GM19372 (cell line): ENCODE measurements around the gene SYNPO.

ENCODE experiments used
- ATAC-seq: cut with Tn5 transposase; IDR thresholded peaks from one replicate; pipeline ENCODE4 v1.9.1; 2021; ENCODE audit warnings: mild to moderate bottlenecking, low read depth, moderate library complexity; ENCODE audit not compliant: unreplicated experiment

Gene SYNPO

GRCh38 chr5:150672884-150673275, 32.4 kb downstream of the SYNPO start:
- ATAC-seq: no peak

DNA sequence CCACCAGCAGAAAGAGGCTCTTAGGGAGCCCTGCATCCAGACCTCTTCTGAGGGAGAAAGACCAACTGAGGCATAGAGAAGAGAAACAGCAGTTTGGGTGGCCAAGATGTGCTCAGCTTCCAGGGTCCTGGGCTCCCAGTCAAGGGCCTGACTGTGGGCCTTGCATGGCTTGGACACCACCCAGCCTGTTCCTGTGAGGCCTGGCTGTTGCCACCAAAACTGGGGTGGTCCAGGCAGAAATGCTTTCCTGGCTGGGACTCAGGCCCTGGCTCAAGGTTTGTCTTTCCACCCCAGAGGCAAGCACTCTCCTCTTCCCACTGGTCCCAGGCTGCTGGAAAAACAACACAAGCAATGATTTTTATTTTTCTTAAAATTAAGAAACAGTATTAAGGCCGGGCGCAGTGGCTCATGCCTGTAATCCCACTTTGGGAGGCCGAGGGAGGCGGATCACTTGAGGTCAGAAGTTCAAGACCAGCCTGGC, 33.9 kb downstream of the SYNPO start:
- ATAC-seq: no peak

- ATAC-seq: no peak
Observed at GRCh38 chr5:150675069-150675468, 34.6 kb downstream of the SYNPO start.

- ATAC-seq: no peak
Observed at GRCh38 chr5:150676578-150676977, 36.1 kb downstream of the SYNPO start.

GRCh38 chr5:150689120-150689519, 48.7 kb downstream of the SYNPO start:
- no peak for ATAC-seq

GRCh38 chr5:150690760-150691159, 50.3 kb downstream of the SYNPO start:
- no peak for ATAC-seq

DNA sequence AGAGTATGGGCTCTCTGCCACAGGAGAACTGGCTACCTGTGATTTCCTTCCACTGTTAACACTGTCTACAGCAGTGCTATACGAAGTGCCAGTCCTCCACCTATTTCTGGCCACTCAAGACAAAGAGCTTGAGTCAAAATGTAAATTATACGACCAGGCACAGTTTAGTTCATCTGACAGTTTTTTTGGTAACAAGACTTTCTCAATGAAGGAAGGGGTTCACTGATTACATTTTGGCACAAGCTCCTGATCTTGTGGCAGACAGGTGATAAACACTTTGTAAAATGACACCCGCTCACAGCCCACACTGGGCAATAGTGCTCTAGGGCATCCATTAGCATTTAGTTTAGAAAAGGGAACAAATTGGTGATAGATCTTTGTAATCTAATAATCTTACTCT, 51.8 kb downstream of the SYNPO start:
- ATAC-seq: no peak

- ATAC-seq: no peak
Observed at GRCh38 chr5:150694612-150695011, 54.2 kb downstream of the SYNPO start.

GRCh38 chr5:150700246-150700593, 59.8 kb downstream of the SYNPO start:
- peak; percentile 2 for ATAC-seq

GRCh38 chr5:150700594-150701377, 60.3 kb downstream of the SYNPO start, which contains the start of gene RBM22:
Gene RBM22, minus strand, starts transcription at chr5:150701062. Its CDS starts 77 bp downstream, at chr5:150700985.
- peak; percentile 97 for ATAC-seq

GRCh38 chr5:150703762-150704161, 63.3 kb downstream of the SYNPO start:
- no peak for ATAC-seq

DNA sequence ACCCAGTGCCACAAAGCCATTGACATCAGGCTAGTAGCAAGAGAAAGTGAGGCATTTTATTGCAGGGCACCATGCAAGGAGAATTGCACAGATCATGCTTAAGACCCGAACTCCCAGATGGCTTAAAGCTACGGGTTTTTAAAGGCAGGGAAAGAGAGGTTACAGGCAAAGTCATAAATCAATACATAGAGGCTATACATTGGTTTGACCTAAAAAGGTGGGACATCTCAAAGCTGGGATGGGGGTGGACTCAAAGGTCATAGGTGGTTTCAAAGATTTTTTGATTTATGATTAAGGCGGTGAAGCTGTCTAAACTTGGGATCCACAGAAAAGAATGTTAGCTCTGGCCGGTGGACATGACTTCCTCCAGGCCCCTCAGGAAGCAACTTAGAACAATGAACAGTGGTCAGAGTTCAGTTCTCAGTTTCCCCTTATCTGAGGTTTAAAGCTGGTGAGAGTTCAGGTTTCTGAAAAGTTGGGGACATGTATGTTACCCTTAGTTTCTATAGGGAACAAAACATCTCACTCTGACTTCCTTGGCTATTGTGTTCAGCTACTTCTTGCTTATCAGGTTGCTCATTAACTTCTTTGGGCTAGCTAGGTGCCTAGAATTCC, 66.4 kb downstream of the SYNPO start:
- no peak for ATAC-seq
